H9 (cell line): ENCODE results near the gene ETV7. TPM values are rescaled to one million over a fixed set of nuclear protein-coding genes. Genes with fewer than 3 reads are reported as not detected.

Experiments
- DNase-seq: peaks from one replicate; pipeline ENCODE4 v3.0.0-alpha.2; 2017
- H2AFZ ChIP-seq: one replicate; pipeline ENCODE4 v1.6.1; 2013; ENCODE audit warnings: mild to moderate bottlenecking, low read length, control low read depth, moderate library complexity
- H2AK5ac ChIP-seq: 2 replicates; pipeline ENCODE4 v1.6.1; 2013; ENCODE audit warnings: low read length, control low read depth, mixed read lengths; ENCODE audit not compliant: insufficient read length
- H2BK120ac ChIP-seq: one replicate; pipeline ENCODE4 v1.6.1; 2013; ENCODE audit warnings: low read depth, mild to moderate bottlenecking, low read length, control low read depth, inconsistent platforms; ENCODE audit not compliant: poor library complexity, severe bottlenecking
- H2BK12ac ChIP-seq: 2 replicates; pipeline ENCODE4 v1.6.1; 2013; ENCODE audit warnings: low read length, control low read depth, mixed read lengths, low read depth; ENCODE audit not compliant: insufficient read length
- H2BK15ac ChIP-seq: 2 replicates; pipeline ENCODE4 v1.6.1; 2013; ENCODE audit warnings: low read depth, low read length, control low read depth
- H2BK20ac ChIP-seq: one replicate; pipeline ENCODE4 v1.6.1; 2013; ENCODE audit warnings: low read depth, mild to moderate bottlenecking, low read length, control low read depth, inconsistent platforms; ENCODE audit not compliant: poor library complexity, severe bottlenecking
- H2BK5ac ChIP-seq: 2 replicates; pipeline ENCODE4 v1.6.1; 2013; ENCODE audit warnings: low read length, control low read depth, mixed read lengths; ENCODE audit not compliant: insufficient read length
- H3K14ac ChIP-seq: 2 replicates; pipeline ENCODE4 v1.6.1; 2013; ENCODE audit warnings: low read length, control low read depth; ENCODE audit not compliant: insufficient read depth
- H3K18ac ChIP-seq: 2 replicates; pipeline ENCODE4 v1.6.1; 2013; ENCODE audit warnings: low read depth, mild to moderate bottlenecking, mixed read lengths, low read length, control low read depth; ENCODE audit not compliant: insufficient read length
- H3K23ac ChIP-seq: 2 replicates; pipeline ENCODE4 v1.6.1; 2013; ENCODE audit warnings: low read length, control low read depth, mixed read lengths, low read depth; ENCODE audit not compliant: insufficient read length
- H3K23me2 ChIP-seq: 2 replicates; pipeline ENCODE4 v1.6.1; 2013; ENCODE audit warnings: low read depth, mild to moderate bottlenecking, mixed read lengths, low read length, control low read depth; ENCODE audit not compliant: insufficient read length, poor library complexity, severe bottlenecking
- H3K27ac ChIP-seq: 2 replicates; pipeline ENCODE4 v1.5.1; 2013; ENCODE audit warnings: low read length, control low read depth, mixed read lengths, low read depth; ENCODE audit not compliant: insufficient read length
- H3K27me3 ChIP-seq: 2 replicates; pipeline ENCODE4 v1.6.1; 2013; ENCODE audit warnings: low read length, control low read depth, inconsistent platforms; ENCODE audit not compliant: insufficient read depth
- H3K4ac ChIP-seq: 2 replicates; pipeline ENCODE4 v1.6.1; 2013; ENCODE audit warnings: low read depth, mild to moderate bottlenecking, control low read depth, inconsistent platforms, low read length, moderate library complexity
- H3K4me1 ChIP-seq: 2 replicates; pipeline ENCODE4 v1.6.1; 2013; ENCODE audit warnings: low read length, control low read depth, inconsistent platforms; ENCODE audit not compliant: insufficient read depth
- H3K4me2 ChIP-seq: 2 replicates; pipeline ENCODE4 v1.6.1; 2013; ENCODE audit warnings: low read length, control low read depth, mixed read lengths; ENCODE audit not compliant: insufficient read length, insufficient read depth
- H3K56ac ChIP-seq: 2 replicates; pipeline ENCODE4 v1.6.1; 2013; ENCODE audit warnings: low read depth, mild to moderate bottlenecking, mixed read lengths, low read length, control low read depth; ENCODE audit not compliant: insufficient read length
- H3K79me1 ChIP-seq: 2 replicates; pipeline ENCODE4 v1.6.1; 2013; ENCODE audit warnings: low read depth, mild to moderate bottlenecking, moderate library complexity, low read length, control low read depth, inconsistent platforms; ENCODE audit not compliant: insufficient read depth, poor library complexity, severe bottlenecking
- H3K79me2 ChIP-seq: 2 replicates; pipeline ENCODE4 v1.6.1; 2013; ENCODE audit warnings: low read length, control low read depth, inconsistent platforms; ENCODE audit not compliant: insufficient read depth
- H3K9ac ChIP-seq: 2 replicates; pipeline ENCODE4 v1.6.1; 2013; ENCODE audit warnings: low read length, control low read depth, mixed read lengths; ENCODE audit not compliant: insufficient read length; ENCODE audit errors: extremely low read depth
- H3K9me3 ChIP-seq: one replicate; pipeline ENCODE4 v1.6.1; 2013; ENCODE audit warnings: low read depth, low read length, inconsistent platforms; ENCODE audit not compliant: control insufficient read depth
- H3T11ph ChIP-seq: one replicate; pipeline ENCODE4 v1.6.1; 2013; ENCODE audit warnings: mild to moderate bottlenecking, low read length, control low read depth, inconsistent platforms
- H4K20me1 ChIP-seq: one replicate; pipeline ENCODE4 v1.6.1; 2013; ENCODE audit not compliant: control insufficient read depth, insufficient read length, insufficient read depth
- H4K5ac ChIP-seq: 2 replicates; pipeline ENCODE4 v1.6.1; 2013; ENCODE audit warnings: low read depth, mild to moderate bottlenecking, mixed read lengths, low read length, control low read depth; ENCODE audit not compliant: insufficient read length
- H4K8ac ChIP-seq: replicated peaks from 2 replicates; pipeline ENCODE4 v1.6.1; 2013; ENCODE audit warnings: low read length, control low read depth, mixed read lengths, low read depth; ENCODE audit not compliant: insufficient read length
- H4K91ac ChIP-seq: 2 replicates; pipeline ENCODE4 v1.6.1; 2013; ENCODE audit warnings: low read depth, mild to moderate bottlenecking, moderate library complexity, mixed read lengths, low read length, control low read depth; ENCODE audit not compliant: insufficient read length
- H3K27ac Mint-ChIP-seq, 3 experiments: 2 replicates in 2 of 3; 3 replicates in 1 of 3; pipeline ENCODE4 v1.8.0; 2020 to 2021; ENCODE audit warnings: mixed read lengths in 3 of 3, mild to moderate bottlenecking in 1 of 3, moderate library complexity in 1 of 3
- H3K27me3 Mint-ChIP-seq: 2 replicates; pipeline ENCODE4 v1.8.0; 2021; ENCODE audit warnings: low read depth, mild to moderate bottlenecking, moderate library complexity, mixed read lengths
- H3K36me3 Mint-ChIP-seq, 3 experiments: 2 replicates in 2 of 3; 3 replicates in 1 of 3; pipeline ENCODE4 v1.8.0; 2020 to 2021; ENCODE audit warnings: low read depth in 3 of 3, mixed read lengths in 3 of 3; ENCODE audit not compliant: insufficient read depth in 1 of 3
- H3K4me1 Mint-ChIP-seq, 2 experiments: 2 replicates each; pipeline ENCODE4 v1.8.0; 2020; ENCODE audit warnings: mixed read lengths in 2 of 2
- H3K4me3 Mint-ChIP-seq, 2 experiments: 2 replicates in 1 of 2; 3 replicates in 1 of 2; pipeline ENCODE4 v1.8.0; 2020 to 2021; ENCODE audit warnings: mild to moderate bottlenecking in 2 of 2, mixed read lengths in 2 of 2, moderate library complexity in 1 of 2
- H3K9me3 Mint-ChIP-seq, 2 experiments: 2 replicates in 1 of 2; 3 replicates in 1 of 2; pipeline ENCODE4 v1.8.0; 2020; ENCODE audit warnings: mild to moderate bottlenecking in 2 of 2, mixed read lengths in 2 of 2, moderate library complexity in 1 of 2
- WGBS: extraction: QIAGEN DNeasy Blood & Tissue Kit; methylation state at CpG from one replicate; pipeline ENCODE4 v1.1.7; 2013; ENCODE audit warnings: missing lambda C conversion rate, low lambda C conversion rate, mixed read lengths; ENCODE audit not compliant: insufficient read length; ENCODE audit errors: extremely low coverage; 5-methylcytosine and 5-hydroxymethylcytosine counted together
- total RNA-seq: library from RNA; stranded (reverse); gene quantifications from 2 replicates; pipeline ENCODE4 v1.2.1, GENCODE V29; 2021
- TF ChIP-seq, protein P1 (sequence below): fragments of 200-600 bp; sonication (generic); conservative IDR thresholded peaks from 3 replicates; pipeline ENCODE4 v1.8.0; 2021; ENCODE audit warnings: antibody characterized with exemption, mild to moderate bottlenecking

ETV7 gene
- total RNA-seq, 1 experiment from 2014 or later: 0.92 TPM

DNA sequence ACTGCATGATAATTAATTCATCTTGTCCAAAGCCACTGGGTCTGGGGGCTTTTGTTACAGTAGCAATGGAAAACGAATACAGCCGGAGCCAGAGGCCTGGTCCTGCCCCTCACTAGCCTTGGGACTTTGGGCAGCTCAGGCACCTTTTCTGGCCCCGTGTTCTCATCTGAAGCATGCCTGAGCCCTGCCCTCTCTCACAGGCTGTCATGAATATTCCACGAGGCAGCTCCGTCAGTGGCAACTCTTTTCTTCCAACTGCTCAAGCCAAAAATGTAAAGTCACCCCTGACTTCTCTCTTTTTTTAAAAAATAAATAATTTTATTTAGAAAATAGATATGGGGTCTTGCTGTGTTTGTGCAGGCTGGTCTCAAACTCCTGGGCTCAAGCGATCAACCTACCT lies 56.1 kb downstream of the ETV7 start:
- no peak overlapping the region for H2BK5ac ChIP-seq
- no peaks in the 10 kb centered on the region for H3K4me1 ChIP-seq
- Mint-ChIP-seq H3K4me3 (no peak overlapping the region), H3K27ac (no peak overlapping the region), H3K4me1 (peaks cover 27 to 44% of the 10 kb centered on the region in 2 experiments), H3K9me3 (no peaks in the 10 kb centered on the region; a peak in 1 of 5 replicates), H3K36me3 (no peaks in the 10 kb centered on the region), H3K27me3 (peaks cover 17% of the 10 kb centered on the region)
- H3K18ac ChIP-seq: no peak overlapping the region
- no peak overlapping the region for H2BK20ac ChIP-seq
- no peaks in the 10 kb centered on the region for H3K9me3 ChIP-seq
- no peak overlapping the region for H3K4ac ChIP-seq
- no peak overlapping the region for H3K27ac ChIP-seq
- H3K14ac ChIP-seq: no peak overlapping the region
- H3K23ac ChIP-seq: no peak overlapping the region
- WGBS: no CpG with 5 or more reads among the region's 6 CpGs
- no peak overlapping the region for H3T11ph ChIP-seq
- no peaks in the 10 kb centered on the region for H3K23me2 ChIP-seq
- H2BK120ac ChIP-seq: no peak overlapping the region
- no peak overlapping the region for H2AFZ ChIP-seq
- H3K9ac ChIP-seq: no peak overlapping the region
- no peak overlapping the region for H4K5ac ChIP-seq
- no peaks in the 10 kb centered on the region for H3K79me1 ChIP-seq
- H4K8ac ChIP-seq: no peak overlapping the region
- no peak overlapping the region for H2BK15ac ChIP-seq
- no peaks in the 10 kb centered on the region for H3K79me2 ChIP-seq
- H2BK12ac ChIP-seq: no peak overlapping the region
- H3K4me2 ChIP-seq: no peak overlapping the region
- no peaks in the 10 kb centered on the region for H3K27me3 ChIP-seq
- H4K91ac ChIP-seq: no peak overlapping the region
- DNase-seq: no peak
- no peak overlapping the region for H3K56ac ChIP-seq
- TF ChIP-seq, protein P1, sequence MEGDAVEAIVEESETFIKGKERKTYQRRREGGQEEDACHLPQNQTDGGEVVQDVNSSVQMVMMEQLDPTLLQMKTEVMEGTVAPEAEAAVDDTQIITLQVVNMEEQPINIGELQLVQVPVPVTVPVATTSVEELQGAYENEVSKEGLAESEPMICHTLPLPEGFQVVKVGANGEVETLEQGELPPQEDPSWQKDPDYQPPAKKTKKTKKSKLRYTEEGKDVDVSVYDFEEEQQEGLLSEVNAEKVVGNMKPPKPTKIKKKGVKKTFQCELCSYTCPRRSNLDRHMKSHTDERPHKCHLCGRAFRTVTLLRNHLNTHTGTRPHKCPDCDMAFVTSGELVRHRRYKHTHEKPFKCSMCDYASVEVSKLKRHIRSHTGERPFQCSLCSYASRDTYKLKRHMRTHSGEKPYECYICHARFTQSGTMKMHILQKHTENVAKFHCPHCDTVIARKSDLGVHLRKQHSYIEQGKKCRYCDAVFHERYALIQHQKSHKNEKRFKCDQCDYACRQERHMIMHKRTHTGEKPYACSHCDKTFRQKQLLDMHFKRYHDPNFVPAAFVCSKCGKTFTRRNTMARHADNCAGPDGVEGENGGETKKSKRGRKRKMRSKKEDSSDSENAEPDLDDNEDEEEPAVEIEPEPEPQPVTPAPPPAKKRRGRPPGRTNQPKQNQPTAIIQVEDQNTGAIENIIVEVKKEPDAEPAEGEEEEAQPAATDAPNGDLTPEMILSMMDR: no peak
- no peak overlapping the region for H2AK5ac ChIP-seq
- no peaks in the 10 kb centered on the region for H4K20me1 ChIP-seq
